GM23248 (cell line): ENCODE results near the gene C5orf15. TPM values are rescaled to one million over a fixed set of nuclear protein-coding genes. Genes with fewer than 3 reads are reported as not detected.

Experiments used
- DNase-seq: peaks from one replicate; pipeline ENCODE4 v3.0.0-alpha.2; 2015
- H2AFZ ChIP-seq: fragments of 200-600 bp; sonication (generic); 2 replicates; pipeline ENCODE4 v1.6.1; 2016; ENCODE audit warnings: antibody characterized with exemption
- H3F3A ChIP-seq: fragments of 200-600 bp; sonication (generic); 2 replicates; pipeline ENCODE4 v1.6.1; 2016; ENCODE audit warnings: mild to moderate bottlenecking, antibody characterized with exemption, mixed run types; ENCODE audit not compliant: insufficient read depth
- H3K27ac ChIP-seq: fragments of 200-600 bp; sonication (generic); 2 replicates; pipeline ENCODE4 v1.5.1; 2016; ENCODE audit warnings: mild to moderate bottlenecking
- H3K27me3 ChIP-seq: fragments of 200-600 bp; sonication (generic); replicated peaks from 2 replicates; pipeline ENCODE4 v1.6.1; 2016; ENCODE audit warnings: mild to moderate bottlenecking; ENCODE audit not compliant: insufficient read depth
- H3K36me3 ChIP-seq: fragments of 200-600 bp; sonication (generic); 2 replicates; pipeline ENCODE4 v1.6.1; 2016; ENCODE audit warnings: low read depth, mild to moderate bottlenecking
- H3K4me1 ChIP-seq: fragments of 200-600 bp; sonication (generic); 2 replicates; pipeline ENCODE4 v1.6.1; 2016; ENCODE audit warnings: mild to moderate bottlenecking; ENCODE audit not compliant: insufficient read depth
- H3K4me2 ChIP-seq: fragments of 200-600 bp; sonication (generic); one replicate; pipeline ENCODE4 v1.6.1; 2016; ENCODE audit warnings: mild to moderate bottlenecking; ENCODE audit not compliant: unreplicated experiment
- H3K4me3 ChIP-seq: fragments of 200-600 bp; sonication (generic); 2 replicates; pipeline ENCODE4 v1.5.1; 2016; ENCODE audit warnings: mild to moderate bottlenecking
- H3K79me2 ChIP-seq: fragments of 200-600 bp; sonication (generic); 2 replicates; pipeline ENCODE4 v1.6.1; 2016; ENCODE audit warnings: mild to moderate bottlenecking; ENCODE audit not compliant: insufficient read depth
- H3K9ac ChIP-seq: fragments of 200-600 bp; sonication (generic); 2 replicates; pipeline ENCODE4 v1.6.1; 2016; ENCODE audit warnings: mild to moderate bottlenecking
- H3K9me2 ChIP-seq: fragments of 200-600 bp; sonication (generic); 2 replicates; pipeline ENCODE4 v1.6.1; 2016; ENCODE audit warnings: mixed run types, mild to moderate bottlenecking, moderate library complexity; ENCODE audit not compliant: insufficient read depth
- H3K9me3 ChIP-seq: fragments of 200-600 bp; sonication (generic); one replicate; pipeline ENCODE4 v1.6.1; 2017; ENCODE audit warnings: low read depth
- H4K20me1 ChIP-seq: fragments of 200-600 bp; sonication (generic); 2 replicates; pipeline ENCODE4 v1.6.0; 2016; ENCODE audit not compliant: insufficient read depth
- EZH2 ChIP-seq: fragments of 200-600 bp; sonication (generic); IDR thresholded peaks from 2 replicates; pipeline ENCODE4 v1.6.1; 2018; ENCODE audit warnings: antibody characterized with exemption, mild to moderate bottlenecking; ENCODE audit not compliant: insufficient read depth, poor library complexity, severe bottlenecking
- EZH2phosphoT487 ChIP-seq: fragments of 200-600 bp; sonication (generic); IDR thresholded peaks from 2 replicates; pipeline ENCODE4 v1.6.1; 2018; ENCODE audit warnings: antibody characterized with exemption, moderate library complexity, mild to moderate bottlenecking, low read depth; ENCODE audit not compliant: insufficient read depth
- WGBS, 2 experiments: methylation state at CpG; one replicate each; pipeline ENCODE4 v1.1.6; 2015 to 2017; ENCODE audit warnings: low lambda C conversion rate in 2 of 2, low coverage in 1 of 2; ENCODE audit errors: missing lambda C conversion rate in 2 of 2; 5-methylcytosine and 5-hydroxymethylcytosine counted together
- in situ Hi-C: fragments of 300-500 bp; cut with MboI; formaldehyde crosslinking; loops from 2 replicates; pipeline ENCODE4 v1.15.0; 2020
- polyA plus RNA-seq: library from polyadenylated mRNA; unstranded; fragments of >200 nt; fragmentation: Nextera tagmentation; extraction: Ambion mirVana; gene quantifications from 2 replicates; pipeline ENCODE4 v1.2.1, GENCODE V29; 2016
- total RNA-seq: library from RNA; depleted of rRNA; stranded (reverse); fragments of >200 nt; shearing (Covaris generic); gene quantifications from 2 replicates; pipeline ENCODE4 v1.2.3, GENCODE V29; 2014

Gene C5orf15
- total and polyA plus RNA-seq, 2 experiments from 2014 or later, result 122 to 128 TPM

- Histone ChIP-seq H4K20me1 (no peaks in the 10 kb centered on the region), H3F3A (no peaks in the 10 kb centered on the region), H3K36me3 (no peaks in the 10 kb centered on the region), H3K4me2 (no peak overlapping the region), H3K27me3 (no peaks in the 10 kb centered on the region), H3K4me3 (no peak overlapping the region), H2AFZ (no peak overlapping the region), H3K9me3 (no peaks in the 10 kb centered on the region), H3K4me1 (no peaks in the 10 kb centered on the region), H3K27ac (no peak overlapping the region), H3K79me2 (no peaks in the 10 kb centered on the region), H3K9ac (no peak overlapping the region), H3K9me2 (no peaks in the 10 kb centered on the region)
- no peak for TF ChIP-seq EZH2
- TF ChIP-seq EZH2phosphoT487, result no peak
- 90 to 93% methylated on average over 3 of the region's 3 CpGs for WGBS, 2 experiments
- in situ Hi-C loops, result loop anchor here (25.0 kb wide), 1 partner anchor 833 kb away; no protein-coding TSS in a partner anchor
- no peak for DNase-seq
These were observed 22.9 kb downstream of the C5orf15 start for GRCh38 chr5:133945568-133945967.

GRCh38 chr5:133944263-133945185 lies 23.9 kb downstream of the C5orf15 start:
- no peak for TF ChIP-seq EZH2
- no peak for TF ChIP-seq EZH2phosphoT487
- Histone ChIP-seq H3K36me3 (no peaks in the 10 kb centered on the region), H3F3A (no peaks in the 10 kb centered on the region), H3K4me2 (no peak overlapping the region), H2AFZ (no peak overlapping the region), H3K27ac (no peak overlapping the region), H3K9me2 (no peaks in the 10 kb centered on the region), H3K9ac (no peak overlapping the region), H4K20me1 (no peaks in the 10 kb centered on the region), H3K79me2 (no peaks in the 10 kb centered on the region), H3K4me3 (no peak overlapping the region), H3K4me1 (no peaks in the 10 kb centered on the region), H3K9me3 (no peaks in the 10 kb centered on the region), H3K27me3 (no peaks in the 10 kb centered on the region)
- in situ Hi-C loops, result loop anchor here (25.0 kb wide), 1 partner anchor 832 kb away; no protein-coding TSS in a partner anchor
- WGBS, 2 experiments, result 44 to 47% methylated on average over 19 of the region's 19 CpGs
- DNase-seq, result peak; percentile 72

- H2AFZ ChIP-seq, result no peak overlapping the region
- H3K27me3 ChIP-seq, result no peaks in the 10 kb centered on the region
- H3K4me3 ChIP-seq, result no peak overlapping the region
- no peaks in the 10 kb centered on the region for H3K79me2 ChIP-seq
- H3K4me2 ChIP-seq, result no peak overlapping the region
- no peaks in the 10 kb centered on the region for H3K9me3 ChIP-seq
- H3F3A ChIP-seq, result no peaks in the 10 kb centered on the region
- H3K9ac ChIP-seq, result no peak overlapping the region
- H3K4me1 ChIP-seq, result no peaks in the 10 kb centered on the region
- H4K20me1 ChIP-seq, result no peaks in the 10 kb centered on the region
- no peak for DNase-seq
- no peak overlapping the region for H3K27ac ChIP-seq
- no peaks in the 10 kb centered on the region for H3K9me2 ChIP-seq
- TF ChIP-seq EZH2phosphoT487, result no peak
- TF ChIP-seq EZH2, result no peak
- WGBS, 2 experiments, result 46 to 60% methylated on average over 7 of the region's 7 CpGs
- in situ Hi-C loops, result loop anchor here (25.0 kb wide), 1 partner anchor 831 kb away; no protein-coding TSS in a partner anchor
- no peaks in the 10 kb centered on the region for H3K36me3 ChIP-seq
These were observed 25.0 kb downstream of the C5orf15 start for GRCh38 chr5:133943475-133943817.

- no peaks in the 10 kb centered on the region for H3K36me3 ChIP-seq
- no peak overlapping the region for H3K27ac ChIP-seq
- H3K4me2 ChIP-seq, result no peak overlapping the region
- H4K20me1 ChIP-seq, result no peaks in the 10 kb centered on the region
- peak; percentile 12 for DNase-seq
- H3K9ac ChIP-seq, result no peak overlapping the region
- WGBS, 2 experiments, result 65 to 73% methylated on average over 11 of the region's 11 CpGs
- no peaks in the 10 kb centered on the region for H3K9me3 ChIP-seq
- H3K4me3 ChIP-seq, result no peak overlapping the region
- no peaks in the 10 kb centered on the region for H3K9me2 ChIP-seq
- no peaks in the 10 kb centered on the region for H3K4me1 ChIP-seq
- in situ Hi-C loops, result loop anchor here (25.0 kb wide), 1 partner anchor 831 kb away; no protein-coding TSS in a partner anchor
- H2AFZ ChIP-seq, result no peak overlapping the region
- H3K27me3 ChIP-seq, result no peaks in the 10 kb centered on the region
- TF ChIP-seq EZH2phosphoT487, result no peak
- no peak for TF ChIP-seq EZH2
- no peaks in the 10 kb centered on the region for H3F3A ChIP-seq
- H3K79me2 ChIP-seq, result no peaks in the 10 kb centered on the region
These were observed 25.6 kb downstream of the C5orf15 start for GRCh38 chr5:133942614-133943474.
